Measurements from ENCODE around the gene PHF10.
"Not testable (repeated sequence)": the region's sequence is repeated elsewhere in the genome, so short reads cannot be mapped to it uniquely, and the experiment has no call there.

Gene PHF10

GRCh38 chr6:169724494-169725124 is at the start of gene PHF10:
Gene PHF10, minus strand, starts transcription at chr6:169724500. Its CDS starts 569 bp downstream, at chr6:169723931.
- no peak for DNase-seq (ENCODE audit: low read depth)

GRCh38 chr6:169766921-169767736 is 42.8 kb upstream of the PHF10 start:
- no peak for DNase-seq (ENCODE audit: low read depth)

DNA sequence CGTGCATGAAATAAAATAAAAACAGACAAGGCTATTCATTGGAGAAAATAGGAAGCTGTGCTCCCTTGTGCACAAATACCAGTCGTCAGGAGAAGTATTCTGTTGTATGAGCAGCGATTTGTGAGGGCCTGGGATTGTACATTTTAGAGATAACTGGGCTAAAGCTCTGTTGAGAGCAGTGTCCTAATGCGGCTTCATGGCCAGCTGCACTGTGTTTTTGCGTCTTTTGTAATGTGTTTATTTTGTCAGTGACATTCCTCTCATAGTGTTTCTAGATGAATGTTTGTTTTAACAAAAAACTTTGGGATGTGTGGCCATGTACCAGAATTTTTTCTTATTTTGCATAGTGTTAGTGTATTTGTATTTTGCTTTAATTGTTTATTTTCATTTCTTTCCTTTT is 41.9 kb upstream of the PHF10 start:
- peak; percentile 67 for DNase-seq (ENCODE audit: low read depth)

GRCh38 chr6:169765789-169766188 is 41.5 kb upstream of the PHF10 start:
- DNase-seq (ENCODE audit: low read depth): not testable (repeated sequence)

GRCh38 chr6:169763881-169764280 is 39.6 kb upstream of the PHF10 start:
- peak; percentile 28 for DNase-seq (ENCODE audit: low read depth)

DNA sequence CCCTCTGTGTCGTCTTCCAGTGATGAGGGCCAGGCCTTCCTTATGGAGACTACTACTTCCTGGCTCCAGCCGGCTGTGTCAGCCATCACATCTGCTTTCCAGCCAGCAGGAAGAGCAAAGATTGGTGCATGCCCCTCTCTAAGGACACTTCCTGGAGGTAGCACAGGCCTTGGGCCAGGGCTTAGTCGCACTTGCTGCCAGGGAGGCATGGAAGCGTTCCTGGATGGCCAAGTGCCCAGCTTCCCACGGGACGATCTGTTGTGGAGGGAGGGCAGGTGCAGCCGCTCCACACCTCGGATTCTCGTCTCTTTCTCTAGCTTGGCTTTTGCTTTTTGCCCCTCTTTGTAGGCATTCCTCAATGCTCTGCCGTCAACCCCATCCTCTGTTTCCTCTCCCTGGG is 39.0 kb upstream of the PHF10 start:
- no peak for DNase-seq (ENCODE audit: low read depth)

DNA sequence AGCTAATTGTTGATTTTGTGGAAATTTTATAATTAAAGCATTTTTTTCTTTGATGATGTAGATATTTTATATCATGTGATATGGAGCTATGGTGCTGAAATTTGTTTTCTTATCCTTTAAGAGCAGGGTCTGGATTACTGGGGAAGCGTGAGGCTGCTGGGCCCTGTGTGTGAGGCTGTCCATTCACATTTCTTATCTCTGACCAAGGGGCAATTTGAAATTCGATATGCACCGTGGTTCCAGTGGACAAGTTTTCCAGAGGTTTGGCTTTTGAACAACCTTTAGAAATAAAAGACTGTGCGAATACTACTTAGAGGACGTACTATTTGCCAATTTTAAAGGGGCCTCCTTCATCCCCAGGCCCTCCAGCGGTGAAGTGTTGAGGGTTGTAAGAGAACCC is 30.9 kb upstream of the PHF10 start:
- no peak for DNase-seq (ENCODE audit: low read depth)

DNA sequence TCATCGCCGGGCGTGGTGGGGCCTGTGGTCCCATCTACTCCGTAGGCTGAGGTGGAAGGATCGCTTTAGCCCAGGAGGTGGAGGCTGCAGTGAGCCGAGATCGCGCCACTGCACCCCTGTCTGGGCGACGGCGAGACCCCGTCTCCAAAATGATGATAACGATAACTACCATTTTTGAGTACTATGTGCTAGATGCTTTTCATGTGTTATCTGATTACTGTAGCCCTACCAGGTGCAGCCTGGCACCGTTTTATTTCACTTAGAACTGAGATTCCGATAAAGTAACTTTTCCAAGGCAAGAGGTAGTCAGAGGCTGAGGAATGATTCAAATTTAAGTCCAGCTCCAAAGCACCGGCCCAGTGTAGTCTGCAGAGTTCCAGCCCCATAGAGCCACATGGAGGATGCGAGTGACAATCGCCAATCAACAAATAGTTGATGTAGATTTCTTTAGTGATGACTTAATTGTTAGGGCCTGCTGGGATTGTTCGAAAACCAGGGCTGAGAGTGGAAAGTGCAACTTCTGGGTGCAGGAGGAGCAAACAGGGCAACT is 27.8 kb upstream of the PHF10 start:
- DNase-seq (ENCODE audit: low read depth): no peak

DNA sequence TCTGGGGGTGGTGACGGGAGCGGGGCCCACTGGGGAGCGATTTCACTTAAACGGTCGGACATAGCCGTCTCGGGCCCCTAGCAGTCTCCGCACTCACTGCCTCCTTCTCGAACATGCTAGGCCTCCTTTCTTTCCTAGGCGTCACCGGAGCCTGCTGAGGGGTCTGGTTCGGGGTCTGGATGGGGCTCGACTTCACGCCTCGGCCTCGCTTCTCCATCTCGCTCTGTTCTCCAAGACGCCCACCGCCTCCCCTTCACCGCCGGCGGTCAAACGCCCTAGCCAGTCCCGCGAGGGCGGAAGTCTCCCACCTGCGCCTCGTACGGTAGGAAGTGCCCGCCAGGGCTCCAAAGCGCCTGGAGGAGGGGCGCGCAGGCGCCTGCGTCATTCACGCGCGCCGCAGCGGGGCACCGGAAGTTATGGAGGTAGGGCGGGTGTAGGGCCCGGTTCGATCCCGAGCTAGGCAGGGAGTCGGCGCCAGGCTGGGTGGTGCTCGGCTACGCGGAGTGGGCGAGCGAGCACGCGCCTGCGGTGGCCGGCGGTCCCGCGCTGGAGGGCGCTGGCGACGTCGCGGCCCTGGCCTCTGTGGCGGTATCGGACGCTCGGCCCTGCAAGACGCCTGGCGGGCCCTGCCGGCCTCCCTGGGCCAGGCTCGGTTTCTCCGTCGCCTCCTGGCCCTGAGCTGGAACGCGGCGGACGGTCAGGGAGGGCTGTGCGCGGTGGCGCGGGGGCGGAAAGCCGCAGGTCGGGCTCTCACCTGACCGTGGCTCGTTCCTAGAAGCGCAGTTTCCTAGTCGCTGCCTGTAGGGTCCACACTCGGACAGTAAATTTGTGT is 27.2 kb upstream of the PHF10 start, which contains the start of the genes DYNLT2 and ERMARD:
Gene DYNLT2, minus strand, starts transcription at position 331 of the 832 bp plus-strand sequence. Its CDS starts 114 bp downstream, at position 217.
Gene ERMARD, plus strand, starts transcription at position 381 of the 832 bp plus-strand sequence. Its CDS starts 36 bp downstream, at position 417.
- peak; percentile 94 for DNase-seq (ENCODE audit: low read depth)

DNA sequence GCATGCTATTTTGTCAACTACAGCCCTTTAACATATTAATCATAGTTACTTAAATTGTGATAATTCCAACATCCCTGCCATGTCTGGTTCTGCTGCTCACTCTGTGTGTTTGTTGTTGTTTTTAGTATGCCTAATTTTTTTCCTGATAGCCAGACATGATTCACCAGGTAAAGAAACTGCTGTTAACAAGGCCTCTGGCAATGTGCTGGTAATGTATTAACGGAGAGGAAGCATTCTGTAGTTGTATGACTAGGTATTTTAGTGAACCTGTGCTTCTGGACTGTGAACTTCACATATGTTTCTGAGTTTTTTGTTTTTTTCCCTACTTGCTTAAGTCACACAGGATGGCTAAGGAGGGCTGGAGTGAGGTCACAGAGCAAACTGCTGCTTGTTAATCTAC is 22.3 kb upstream of the PHF10 start:
- DNase-seq (ENCODE audit: low read depth): no peak

DNA sequence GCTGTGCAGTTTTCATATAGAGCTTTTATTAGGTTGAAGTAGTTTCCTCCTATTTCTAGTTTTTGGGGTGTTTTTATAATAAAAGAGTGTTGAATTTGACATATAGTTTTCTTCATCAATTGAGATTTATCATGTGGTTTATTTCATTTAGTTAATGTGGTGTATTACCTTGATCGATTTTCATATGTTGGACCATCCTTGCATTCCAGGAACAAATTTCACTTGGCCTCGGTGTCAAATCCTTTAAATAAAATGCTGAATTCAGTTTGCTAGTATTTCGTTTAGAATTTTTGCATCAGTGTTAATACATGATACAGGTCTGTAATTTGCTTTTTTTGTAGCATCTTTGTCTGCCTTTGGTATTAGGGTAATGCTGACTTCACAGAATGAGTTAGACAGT is 21.1 kb upstream of the PHF10 start:
- DNase-seq (ENCODE audit: low read depth): no peak

GRCh38 chr6:169741344-169741743 is 17.0 kb upstream of the PHF10 start:
- no peak for DNase-seq (ENCODE audit: low read depth)

DNA sequence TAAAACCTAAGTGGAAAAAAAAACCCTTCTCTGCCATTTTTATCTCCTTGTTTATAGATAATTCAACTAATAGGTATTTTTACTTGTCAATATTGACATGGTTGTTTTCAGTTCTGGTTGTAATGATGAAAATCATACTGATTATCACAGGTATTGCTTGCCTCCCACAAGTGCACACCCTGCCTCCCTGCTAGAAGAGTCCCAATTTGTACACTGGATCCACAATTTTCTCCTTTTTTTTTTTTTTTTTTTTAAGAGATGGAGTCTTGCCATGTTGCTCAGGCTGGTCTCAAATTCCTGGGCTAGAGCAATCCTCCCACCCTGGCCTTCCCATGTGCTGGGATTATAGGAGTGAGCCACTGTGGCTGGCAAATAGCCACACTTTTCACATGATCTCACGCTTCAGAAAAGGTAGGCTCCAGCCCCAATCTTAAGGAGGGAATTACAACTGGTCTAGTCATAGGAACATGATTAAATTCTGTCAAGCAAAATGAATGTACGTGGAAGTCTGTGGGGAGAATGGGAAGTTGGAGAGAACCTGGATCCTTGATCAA is 14.8 kb upstream of the PHF10 start:
- DNase-seq (ENCODE audit: low read depth): no peak

DNA sequence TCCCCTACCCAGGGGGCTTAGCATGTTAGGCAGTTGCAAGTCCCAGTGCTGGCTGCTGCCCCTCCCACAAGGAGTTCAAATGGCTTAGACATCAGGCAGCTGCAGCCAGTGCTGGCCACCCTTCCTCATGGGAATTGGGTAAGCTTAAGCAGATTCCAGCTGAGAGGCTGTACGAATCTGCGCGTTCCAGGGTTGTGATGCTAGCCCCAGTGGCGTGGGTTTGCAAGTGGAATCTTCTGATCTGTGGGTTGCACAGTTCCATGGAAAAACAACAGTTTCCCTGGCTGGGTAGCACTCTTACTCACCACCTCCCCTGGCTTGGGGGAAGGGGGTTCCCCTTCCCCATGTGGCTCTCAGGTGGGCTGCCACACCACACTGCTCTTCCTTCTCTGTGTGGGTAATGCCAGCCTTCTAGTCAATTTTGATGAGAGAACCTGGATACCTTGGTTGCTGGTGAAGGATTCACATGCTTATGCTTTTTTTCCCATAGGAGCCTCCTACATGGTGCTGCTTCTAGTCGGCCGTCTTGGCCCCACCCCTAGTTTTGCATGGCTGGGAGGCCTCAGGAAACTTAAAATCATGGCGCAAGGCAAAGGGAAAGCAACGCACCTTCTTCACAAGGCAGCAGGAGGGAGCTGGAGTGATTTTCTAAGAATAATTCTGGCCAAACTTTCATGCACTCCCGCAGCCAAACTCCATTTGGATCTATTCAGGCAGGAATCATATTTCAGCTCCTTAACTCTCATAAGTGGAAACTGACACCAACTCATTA is 14.1 kb upstream of the PHF10 start:
- DNase-seq (ENCODE audit: low read depth): peak; percentile 39

DNA sequence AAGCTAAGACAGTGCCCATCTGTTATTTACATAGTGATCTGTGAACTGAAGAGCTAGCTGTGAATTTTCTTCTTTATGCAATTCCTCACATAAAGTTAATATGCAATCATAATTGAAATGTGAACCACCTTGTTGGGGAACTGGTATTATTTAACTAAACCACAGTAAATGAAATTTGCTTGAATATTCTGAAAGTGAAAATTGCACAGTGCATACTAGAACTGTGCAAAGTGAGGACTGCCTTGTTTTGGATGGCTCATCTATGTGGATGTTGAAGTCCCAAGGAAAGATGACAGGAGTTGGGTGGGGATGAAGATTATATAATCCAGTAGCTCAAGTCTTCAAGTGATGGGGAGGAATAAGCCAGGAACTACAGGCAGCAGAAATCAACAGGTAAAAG is 5.7 kb upstream of the PHF10 start:
- no peak for DNase-seq (ENCODE audit: low read depth)

DNA sequence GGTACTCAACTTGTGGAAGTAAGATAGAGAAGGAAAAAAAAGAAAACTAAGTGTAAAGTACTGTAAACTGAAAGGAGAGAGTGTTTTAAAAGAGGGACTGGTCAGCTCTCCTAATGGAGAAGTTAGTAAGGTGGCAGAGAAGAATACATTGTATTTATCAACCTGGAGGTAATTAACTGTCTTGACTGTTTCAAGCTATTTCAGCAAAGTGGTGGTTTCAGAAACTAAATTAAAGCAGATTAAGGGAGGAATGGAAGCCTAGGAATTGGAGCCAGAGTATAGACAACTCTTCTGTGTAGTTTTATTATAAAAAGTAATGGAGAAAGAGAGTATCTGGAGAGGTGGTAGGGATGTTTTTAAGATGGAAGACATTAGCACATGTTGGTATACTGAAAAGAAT is 2.7 kb upstream of the PHF10 start:
- DNase-seq (ENCODE audit: low read depth): no peak

- no peak for DNase-seq (ENCODE audit: low read depth)
Observed at GRCh38 chr6:169726049-169726400, 1.7 kb upstream of the PHF10 start.

DNA sequence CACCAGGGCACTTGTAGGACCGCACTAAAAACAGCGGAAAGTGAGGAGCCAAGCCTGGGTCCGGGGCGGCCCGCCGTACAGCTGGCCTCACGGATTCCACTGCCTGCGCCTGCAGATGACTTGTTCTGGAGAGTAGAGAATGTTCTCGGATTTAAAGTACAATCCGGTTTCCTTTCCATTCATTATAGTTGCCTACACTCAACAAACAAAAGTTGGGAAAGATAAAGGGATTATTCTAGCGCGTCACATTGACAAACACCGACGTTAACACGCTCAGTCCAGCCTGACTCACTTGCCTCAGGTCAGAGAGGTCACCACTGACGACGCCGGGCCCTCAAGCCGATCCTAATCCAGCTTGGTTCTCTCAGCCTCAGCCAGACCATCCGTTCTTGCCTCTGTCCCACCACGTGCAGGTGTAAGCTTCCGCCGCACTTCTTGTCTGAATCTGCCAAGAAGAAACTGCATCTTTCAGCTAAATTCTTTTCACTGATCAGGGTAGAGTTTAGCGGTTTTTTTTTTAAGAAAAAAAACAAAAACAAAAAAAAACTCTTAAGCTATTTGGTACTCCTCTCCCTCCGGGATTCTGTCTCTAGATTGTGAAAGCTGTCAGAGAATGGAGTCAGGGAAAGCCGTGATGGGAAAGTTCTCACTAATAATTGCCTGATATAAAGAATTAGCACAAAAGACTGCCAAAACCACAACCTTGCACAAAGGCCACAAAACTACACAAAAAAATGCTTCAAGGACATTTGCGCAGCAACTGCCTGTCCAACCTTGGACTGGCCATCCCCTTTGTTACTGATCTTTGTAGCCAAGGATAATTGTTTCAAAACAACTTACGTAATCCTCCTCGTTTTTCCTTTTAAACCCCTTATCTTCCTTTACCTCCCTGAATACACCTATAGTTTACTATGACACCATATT is 1.1 kb upstream of the PHF10 start:
- DNase-seq (ENCODE audit: low read depth): peak; percentile 96

- peak; percentile 30 for DNase-seq (ENCODE audit: low read depth)
Observed at GRCh38 chr6:169723991-169724493, 258 bp downstream of the PHF10 start.

All from iris pigment epithelial cell (primary cell).